ENCODE results near the gene UCK2. TPM values are rescaled to one million over a fixed set of nuclear protein-coding genes. Genes with fewer than 3 reads are reported as not detected.

Gene UCK2
- total and polyA plus RNA-seq, 2 donors (not counting 3 experiments of a cell fraction or from before 2014, with no cell fraction given): 62.3 to 74.7 TPM

GRCh38 chr1:165860065-165860464, 32.7 kb downstream of the UCK2 start:
- TF ChIP-seq POLR2A (IDR thresholded peaks at IDR 0.05; ENCODE audit: low read depth, low read length) (no peak), JUN (IDR thresholded peaks at IDR 0.05; ENCODE audit: borderline replicate concordance, insufficient read depth, insufficient read length, low read depth) (no peak), MYC (IDR thresholded peaks at IDR 0.05; ENCODE audit: low read depth, low read length) (no peak), MAX (IDR thresholded peaks at IDR 0.05; ENCODE audit: insufficient read depth, insufficient read length) (no peak), EZH2 (IDR thresholded peaks at IDR 0.05; ENCODE audit: borderline replicate concordance, low read depth, low read length, severe bottlenecking) (no peak), FOS (IDR thresholded peaks at IDR 0.05; ENCODE audit: borderline replicate concordance, insufficient read depth, low read length) (no peak), POLR2AphosphoS5 (IDR thresholded peaks at IDR 0.05; ENCODE audit: insufficient read depth, low read depth, low read length) (no peak), GATA2 (IDR thresholded peaks at IDR 0.05; ENCODE audit: insufficient read depth, insufficient read length, low read depth, low read length) (no peak)
- TF ChIP-seq, protein P1, sequence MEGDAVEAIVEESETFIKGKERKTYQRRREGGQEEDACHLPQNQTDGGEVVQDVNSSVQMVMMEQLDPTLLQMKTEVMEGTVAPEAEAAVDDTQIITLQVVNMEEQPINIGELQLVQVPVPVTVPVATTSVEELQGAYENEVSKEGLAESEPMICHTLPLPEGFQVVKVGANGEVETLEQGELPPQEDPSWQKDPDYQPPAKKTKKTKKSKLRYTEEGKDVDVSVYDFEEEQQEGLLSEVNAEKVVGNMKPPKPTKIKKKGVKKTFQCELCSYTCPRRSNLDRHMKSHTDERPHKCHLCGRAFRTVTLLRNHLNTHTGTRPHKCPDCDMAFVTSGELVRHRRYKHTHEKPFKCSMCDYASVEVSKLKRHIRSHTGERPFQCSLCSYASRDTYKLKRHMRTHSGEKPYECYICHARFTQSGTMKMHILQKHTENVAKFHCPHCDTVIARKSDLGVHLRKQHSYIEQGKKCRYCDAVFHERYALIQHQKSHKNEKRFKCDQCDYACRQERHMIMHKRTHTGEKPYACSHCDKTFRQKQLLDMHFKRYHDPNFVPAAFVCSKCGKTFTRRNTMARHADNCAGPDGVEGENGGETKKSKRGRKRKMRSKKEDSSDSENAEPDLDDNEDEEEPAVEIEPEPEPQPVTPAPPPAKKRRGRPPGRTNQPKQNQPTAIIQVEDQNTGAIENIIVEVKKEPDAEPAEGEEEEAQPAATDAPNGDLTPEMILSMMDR (IDR thresholded peaks at IDR 0.05; ENCODE audit: extremely low read depth in 1 of 2, insufficient read depth in 1 of 2, low read depth in 1 of 2, low read length in 2 of 2): no peak
- Histone ChIP-seq H3K4me1 (ENCODE audit: control insufficient read depth, extremely low read depth, insufficient read depth, low read length) (no peaks in the 10 kb centered on the region), H3K27ac (ENCODE audit: insufficient read depth, low read depth, low read length) (no peak overlapping the region), H3K36me3 (ENCODE audit: control insufficient read depth in 2 of 2, extremely low read depth in 1 of 2, insufficient read depth in 2 of 2, low read length in 2 of 2) (no peaks in the 10 kb centered on the region), H4K20me1 (replicated peaks; ENCODE audit: control insufficient read depth, extremely low read depth, insufficient read depth, low read length) (no peaks in the 10 kb centered on the region), H2AFZ (ENCODE audit: low read depth, low read length) (no peak overlapping the region), H3K4me3 (replicated peaks in 1 of 3; ENCODE audit: insufficient read depth in 1 of 3, low read depth in 1 of 3, low read length in 3 of 3) (no peak overlapping the region), H3K9ac (replicated peaks; ENCODE audit: extremely low read depth, insufficient read depth, low read length) (no peak overlapping the region), H3K9me3 (replicated peaks; ENCODE audit: control insufficient read depth, insufficient read depth, low read length) (no peaks in the 10 kb centered on the region), H3K79me2 (ENCODE audit: control insufficient read depth, insufficient read depth, low read length) (peaks cover 95% of the 10 kb centered on the region), H3K4me2 (ENCODE audit: insufficient read depth, low read length) (no peak overlapping the region), H3K27me3 (ENCODE audit: control insufficient read depth in 2 of 2, insufficient read depth in 2 of 2, low read length in 2 of 2) (no peaks in the 10 kb centered on the region), H3K9me1 (replicated peaks; ENCODE audit: control insufficient read depth, extremely low read depth, insufficient read depth, low read length) (no peaks in the 10 kb centered on the region)
- FAIRE-seq (no peak), DNase-seq (ENCODE audit: low read depth, low spot score) (no peak)
- dilution Hi-C loops (cut with MboI; ENCODE audit: extremely low pct_ligation_motif_present, low sequenced_read_pairs) (no loop called here), intact Hi-C loops (cut with micrococcal nuclease) (no loop called here)
- CTCF ChIA-PET: interaction anchor here (1.0 kb wide), 1 partner anchor 8 kb away, joined by 3 read pairs; no protein-coding TSS in a partner anchor
- no TSS peak for BruUV-seq (replicated peaks)
- POLR2A ChIA-PET: no interaction called here
